ENCODE results near the gene ACOX2. TPM values are rescaled to one million over a fixed set of nuclear protein-coding genes. Genes with fewer than 3 reads are reported as not detected.

Gene ACOX2
- total RNA-seq, 1 experiment from 2014 or later: not detected

DNA sequence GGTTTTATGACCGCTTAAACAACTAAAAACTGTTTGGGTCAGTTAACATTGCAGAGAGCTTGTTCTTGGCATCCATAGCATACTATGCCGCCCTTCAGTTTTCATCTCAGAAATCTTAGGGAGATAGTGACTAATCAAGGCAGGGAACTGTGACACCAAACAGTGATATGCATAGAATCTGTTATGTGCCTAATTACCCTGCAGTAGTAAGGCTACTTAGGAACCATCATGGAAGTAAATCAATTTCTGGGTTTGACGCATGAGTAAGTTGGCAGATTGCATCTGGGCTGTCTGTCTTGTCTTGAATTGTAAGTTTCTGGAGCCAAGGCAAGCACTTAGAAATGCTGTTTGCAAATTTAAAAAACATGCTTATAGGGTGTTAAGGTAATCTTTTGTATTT lies 22.6 kb downstream of the ACOX2 start:
- DNase-seq (ENCODE audit: low spot score): no peak

DNA sequence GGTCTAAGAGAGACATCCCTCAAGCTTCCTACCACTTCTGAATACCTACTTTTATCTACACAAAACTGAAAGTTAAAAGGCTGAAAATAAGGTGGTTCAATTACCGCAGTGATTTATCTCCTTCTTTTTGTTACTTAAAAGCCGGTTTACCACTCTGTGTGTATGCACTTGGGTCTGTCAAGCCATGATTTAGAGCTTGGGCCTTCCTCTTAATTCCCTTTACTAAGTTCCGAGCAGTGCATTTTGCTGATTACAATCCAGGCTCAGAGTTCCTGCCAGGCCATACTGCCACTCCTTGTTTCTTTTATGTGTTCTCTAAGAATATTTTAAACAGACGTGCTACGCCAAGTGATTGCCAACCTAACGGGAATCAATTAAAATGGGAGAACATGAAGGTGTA lies 28.6 kb downstream of the ACOX2 start:
- no peak for DNase-seq (ENCODE audit: low spot score)

DNA sequence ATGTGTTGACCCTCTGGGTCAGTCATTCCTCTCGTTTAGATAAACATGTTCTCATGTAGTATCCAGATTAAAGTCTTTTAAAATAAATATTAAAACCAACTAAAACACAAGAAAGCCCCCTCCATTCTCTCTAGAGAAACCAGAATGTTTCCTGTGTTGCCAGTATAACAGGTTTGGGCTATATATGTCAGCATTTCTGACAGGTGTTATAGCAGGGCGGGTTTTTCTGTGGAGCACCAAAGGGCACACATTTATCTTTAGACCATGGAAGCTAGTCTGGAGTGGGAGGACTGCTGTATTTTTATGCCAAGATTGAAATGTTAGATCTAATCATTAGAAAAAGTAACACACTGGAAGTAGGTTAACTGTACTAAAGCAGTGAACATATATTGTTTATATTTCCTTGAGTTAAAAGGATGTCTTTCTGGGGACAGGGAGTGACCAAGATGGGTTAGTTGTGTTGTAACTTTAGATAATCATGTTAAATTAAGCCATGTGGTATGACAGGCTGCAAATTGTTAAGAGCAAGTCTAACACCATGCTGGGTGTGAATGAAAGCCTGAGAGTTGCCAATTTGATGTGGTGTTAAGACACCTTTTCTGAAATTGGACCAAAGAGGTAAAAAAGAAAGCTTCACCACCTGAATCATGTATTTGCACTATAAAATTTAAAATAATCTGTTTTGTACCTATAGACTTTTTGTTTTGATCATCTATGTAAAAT lies 29.5 kb downstream of the ACOX2 start:
- DNase-seq (ENCODE audit: low spot score): peak; percentile 5

DNA sequence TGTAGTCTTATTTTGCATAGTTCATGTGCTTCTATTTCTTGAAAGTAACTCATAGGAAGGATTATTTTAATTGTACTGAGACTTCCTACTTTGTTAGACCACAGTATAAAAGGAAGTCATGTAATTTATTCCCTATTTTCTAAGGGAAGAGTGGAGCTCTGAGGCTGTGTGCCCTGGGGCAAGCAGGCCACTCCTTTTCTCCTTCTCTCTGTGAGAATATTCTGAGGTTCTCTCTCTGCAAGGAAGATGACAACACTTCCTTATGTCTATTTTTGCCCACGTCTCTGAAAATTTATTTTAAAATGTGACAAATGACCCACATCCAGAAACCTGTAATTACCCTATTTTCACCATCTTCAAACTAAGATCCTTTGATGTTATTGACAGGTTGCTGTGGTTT lies 34.1 kb downstream of the ACOX2 start:
- DNase-seq (ENCODE audit: low spot score): no peak

DNA sequence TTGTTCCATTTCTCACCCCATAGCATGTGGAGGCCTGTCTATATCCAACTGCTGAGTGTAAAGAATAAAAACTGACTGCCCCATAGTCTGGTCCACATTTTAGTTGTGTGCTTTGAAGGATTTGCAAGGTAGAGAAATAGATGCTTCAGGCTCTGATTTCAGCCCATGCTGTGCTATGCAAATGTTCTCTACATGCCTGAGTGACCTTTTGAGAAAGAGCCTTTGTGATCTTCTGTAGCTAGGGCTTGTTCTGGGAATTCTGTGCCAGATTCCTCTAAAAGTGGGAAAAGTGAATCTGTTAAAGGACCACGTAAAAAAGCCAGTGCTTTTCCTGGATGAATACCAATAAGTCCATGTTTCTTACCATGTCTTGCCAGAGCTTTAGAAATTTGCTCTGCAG lies 39.9 kb downstream of the ACOX2 start:
- no peak for DNase-seq (ENCODE audit: low spot score)

DNA sequence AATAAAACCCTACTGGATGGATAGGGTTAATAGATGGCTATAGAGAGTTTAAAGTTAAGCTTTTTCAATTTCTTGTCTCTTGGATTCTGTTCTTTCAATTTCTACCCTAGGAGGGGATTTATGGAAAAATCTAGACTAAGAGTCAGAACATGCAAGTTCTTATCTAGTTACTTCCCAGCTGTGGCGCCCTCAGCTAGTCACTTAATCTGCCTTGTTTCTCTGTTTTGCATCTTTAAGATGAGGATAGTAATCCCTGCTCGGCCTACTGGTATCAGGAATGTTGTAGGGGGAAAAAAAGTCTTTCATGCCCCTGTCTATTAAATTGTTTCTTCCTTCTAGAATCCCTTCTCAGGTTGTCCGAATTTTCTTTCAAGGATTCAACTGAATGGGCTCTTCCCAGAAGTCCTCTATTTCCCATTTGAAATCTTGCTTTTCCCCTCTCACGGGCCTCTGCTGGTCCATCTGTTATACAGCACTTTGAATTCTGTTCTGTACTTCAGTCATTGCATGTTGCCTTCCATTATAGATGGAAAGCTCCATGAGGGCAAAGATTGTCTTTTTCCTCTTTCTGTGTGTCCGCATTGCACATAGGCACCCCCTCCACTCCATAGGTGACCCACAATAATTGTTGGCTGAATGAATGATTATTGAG lies 40.7 kb downstream of the ACOX2 start:
- DNase-seq (ENCODE audit: low spot score): no peak

DNA sequence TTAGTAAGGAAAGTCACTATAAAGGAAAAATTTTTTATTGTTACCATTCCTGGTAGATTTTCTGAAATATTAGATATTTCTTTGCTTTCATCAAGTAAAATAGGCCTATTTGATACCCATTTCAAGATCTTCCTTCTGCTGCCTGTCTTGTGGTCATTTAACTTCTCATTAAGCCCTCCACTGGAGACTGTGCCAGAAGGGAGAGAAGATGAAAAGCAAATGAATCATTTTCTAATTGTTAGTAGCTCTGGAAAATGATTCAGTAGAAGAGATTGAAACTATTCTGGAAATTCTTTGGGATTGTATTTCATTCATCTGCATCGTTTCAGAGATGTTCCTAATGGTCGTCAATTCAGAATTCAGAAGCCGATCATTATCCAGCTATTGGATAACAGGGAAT lies 41.9 kb downstream of the ACOX2 start:
- DNase-seq (ENCODE audit: low spot score): no peak

DNA sequence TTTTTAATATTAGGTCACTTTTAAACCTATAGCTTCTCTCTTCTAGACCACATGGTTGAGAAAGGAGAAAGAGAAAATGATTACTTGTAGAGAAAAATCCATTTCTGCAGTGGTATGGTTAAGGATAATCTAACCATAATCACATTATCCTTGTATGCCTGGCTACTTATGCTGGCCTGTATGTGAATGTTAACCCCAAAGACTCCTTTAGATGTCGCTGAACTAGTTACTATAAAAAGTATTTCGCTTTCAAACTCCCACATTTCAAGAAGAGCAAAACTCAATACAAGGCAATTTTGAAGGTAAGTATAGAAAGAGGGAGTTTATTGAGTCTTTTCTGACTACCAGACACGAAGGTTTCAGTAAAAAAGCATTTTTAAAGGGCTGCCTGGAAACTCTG lies 42.9 kb downstream of the ACOX2 start:
- no peak for DNase-seq (ENCODE audit: low spot score)

DNA sequence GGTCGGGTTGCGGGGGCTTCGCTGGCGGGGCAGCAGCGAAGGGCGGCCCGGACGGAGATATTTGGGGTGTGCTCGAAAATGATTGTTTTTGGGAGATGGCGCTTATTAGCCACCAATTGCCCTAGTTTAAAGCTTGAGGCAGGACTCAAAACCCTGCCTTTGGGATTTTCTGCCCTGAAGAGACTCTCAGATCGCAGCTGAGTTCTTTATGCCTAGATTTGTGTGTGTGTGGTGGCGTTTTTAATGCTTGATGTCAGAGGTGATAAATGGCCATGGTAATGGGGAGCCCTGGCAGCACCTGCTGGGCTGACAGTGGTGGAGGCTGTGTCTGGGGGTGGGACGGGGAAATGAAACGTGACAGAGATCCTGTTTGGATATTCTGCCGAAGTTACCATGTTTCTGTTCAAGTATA lies 44.5 kb downstream of the ACOX2 start:
- peak; percentile 14 for DNase-seq (ENCODE audit: low spot score)

DNA sequence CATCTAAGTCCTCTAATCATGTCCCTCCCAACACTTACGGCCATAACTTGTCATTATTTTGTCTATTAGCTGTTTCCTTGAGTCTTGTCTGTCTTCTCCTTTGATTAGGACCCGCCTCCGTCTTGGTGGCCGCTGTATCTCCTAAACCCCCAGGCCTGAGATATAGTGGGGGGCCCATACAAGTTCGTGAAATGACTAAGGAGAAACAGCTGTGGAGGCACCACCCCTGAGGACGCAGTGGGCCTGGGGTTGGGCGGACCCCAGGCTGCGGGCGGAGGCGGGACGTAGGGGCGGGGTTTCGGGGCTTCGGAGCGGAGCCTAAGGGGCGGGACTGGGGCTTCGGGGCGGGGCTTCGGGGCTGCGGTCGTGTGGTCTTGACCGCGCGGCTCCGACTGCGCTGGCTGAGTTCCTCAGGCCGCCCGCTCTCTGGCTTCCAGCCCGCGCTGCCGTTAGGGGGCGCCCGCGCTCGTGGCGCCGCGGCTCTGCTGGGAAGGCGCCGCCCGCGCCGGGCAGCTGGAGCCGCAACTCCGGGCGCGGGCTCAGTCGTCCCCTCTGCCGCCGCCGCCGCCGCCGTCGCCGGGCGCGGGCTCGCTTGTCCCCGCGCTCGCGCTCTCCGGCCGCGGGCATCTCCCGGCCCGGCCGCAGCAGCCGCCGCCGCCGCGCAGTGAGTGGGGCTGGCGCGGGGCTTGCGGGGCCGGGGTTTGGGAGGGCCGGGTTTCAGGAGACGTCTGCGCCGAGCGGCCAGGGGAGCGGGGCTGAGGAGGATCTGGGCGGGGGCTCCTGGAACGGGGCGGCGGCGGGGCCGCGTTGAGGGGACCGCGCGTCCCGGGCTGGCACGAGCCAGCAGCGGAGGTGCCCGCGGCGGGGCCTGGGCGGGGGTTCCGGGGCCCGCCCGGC lies 45.2 kb downstream of the ACOX2 start, which contains the start of gene KCTD6:
Gene KCTD6 (plus strand): TSS at position 591 of the 897 bp plus-strand sequence. CDS start 6,660 bp downstream, outside the sequence.
- DNase-seq (ENCODE audit: low spot score): peak; percentile 86

DNA sequence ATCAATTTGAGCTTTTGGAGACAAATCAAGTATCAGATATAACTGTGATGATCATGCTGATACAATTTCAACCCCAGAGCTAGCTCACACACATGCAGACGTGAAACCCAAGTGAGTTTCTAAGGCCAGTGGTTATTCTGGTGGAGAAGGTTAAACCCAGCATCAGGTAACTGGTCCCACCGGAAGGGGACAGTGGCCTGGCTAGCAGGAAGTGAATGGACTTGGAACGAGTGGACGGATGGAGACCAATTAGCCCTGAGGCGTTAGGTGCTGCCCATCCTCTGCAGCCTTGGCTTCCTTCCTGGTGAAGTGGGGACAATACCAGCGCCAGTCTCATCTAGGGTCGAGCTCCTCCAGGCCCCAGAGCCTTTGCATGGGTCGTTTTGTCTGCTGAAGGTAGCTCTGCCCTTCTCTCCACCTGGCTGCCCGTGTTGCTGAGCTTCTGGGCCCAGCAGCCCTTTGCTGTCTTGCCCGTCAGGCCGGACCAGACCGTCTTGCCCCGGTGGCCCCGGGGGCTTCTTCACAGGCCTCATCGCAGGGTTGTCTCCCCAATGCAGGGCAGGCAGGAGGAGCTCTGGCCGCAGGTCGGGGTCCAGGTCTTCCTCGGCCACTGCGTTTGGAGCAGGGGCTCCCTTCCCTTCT lies 46.0 kb downstream of the ACOX2 start:
- DNase-seq (ENCODE audit: low spot score): no peak

DNA sequence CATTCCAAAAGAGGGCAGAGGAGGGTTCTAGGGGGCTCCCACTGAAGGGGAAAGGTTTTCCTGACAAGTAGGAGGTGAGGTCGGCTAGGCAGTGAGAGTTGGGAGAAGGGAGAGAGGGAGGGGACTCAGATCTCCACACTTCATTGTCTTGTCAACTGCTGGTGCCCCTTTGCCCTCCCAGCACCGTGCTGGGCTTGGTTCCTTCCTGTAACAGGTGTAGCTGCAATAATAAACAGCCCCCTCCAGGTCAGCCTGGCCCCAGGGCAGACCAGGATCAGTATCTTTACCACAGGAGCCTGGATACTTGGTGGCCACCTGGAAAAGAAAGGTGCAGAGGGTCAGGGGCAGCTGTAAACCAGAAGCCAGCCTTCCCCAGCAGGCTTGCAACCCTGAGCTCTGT lies 48.0 kb downstream of the ACOX2 start:
- no peak for DNase-seq (ENCODE audit: low spot score)

DNA sequence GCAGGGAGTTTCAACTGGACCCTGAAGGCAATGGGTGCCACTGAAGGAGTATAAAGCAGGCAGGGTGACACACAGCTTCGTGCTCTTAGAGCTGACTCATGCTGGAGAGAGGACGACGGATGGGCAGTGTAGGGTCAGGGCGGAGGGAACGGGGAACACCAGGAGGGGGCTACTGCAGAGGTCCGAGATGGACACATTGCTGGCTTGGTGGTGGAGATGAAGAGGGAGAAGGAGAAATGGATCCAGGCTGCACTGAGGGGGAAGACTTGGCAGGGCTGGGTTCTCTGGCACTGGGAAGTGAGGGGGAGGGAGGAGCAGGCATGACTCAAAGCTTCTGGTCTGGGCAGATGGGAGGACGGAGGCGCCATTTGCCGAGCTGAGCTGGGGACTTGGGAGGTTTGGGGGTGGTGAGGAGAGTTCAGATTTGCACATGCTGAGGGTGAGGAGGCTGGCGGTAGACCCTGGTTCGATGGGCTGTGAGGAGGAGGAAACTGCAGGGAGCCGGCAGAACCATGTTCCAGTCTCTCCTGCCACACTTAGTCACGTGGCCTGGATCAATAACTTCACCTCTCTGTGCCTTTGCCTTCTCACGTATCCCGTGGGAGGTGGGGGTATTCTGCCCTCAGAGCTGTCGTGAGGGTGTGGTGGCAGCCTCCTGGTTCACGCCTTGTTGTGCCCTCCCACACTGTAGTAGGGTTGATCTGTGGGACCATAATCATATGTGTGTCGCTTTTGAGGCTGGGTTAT lies 49.7 kb downstream of the ACOX2 start:
- no peak for DNase-seq (ENCODE audit: low spot score)

DNA sequence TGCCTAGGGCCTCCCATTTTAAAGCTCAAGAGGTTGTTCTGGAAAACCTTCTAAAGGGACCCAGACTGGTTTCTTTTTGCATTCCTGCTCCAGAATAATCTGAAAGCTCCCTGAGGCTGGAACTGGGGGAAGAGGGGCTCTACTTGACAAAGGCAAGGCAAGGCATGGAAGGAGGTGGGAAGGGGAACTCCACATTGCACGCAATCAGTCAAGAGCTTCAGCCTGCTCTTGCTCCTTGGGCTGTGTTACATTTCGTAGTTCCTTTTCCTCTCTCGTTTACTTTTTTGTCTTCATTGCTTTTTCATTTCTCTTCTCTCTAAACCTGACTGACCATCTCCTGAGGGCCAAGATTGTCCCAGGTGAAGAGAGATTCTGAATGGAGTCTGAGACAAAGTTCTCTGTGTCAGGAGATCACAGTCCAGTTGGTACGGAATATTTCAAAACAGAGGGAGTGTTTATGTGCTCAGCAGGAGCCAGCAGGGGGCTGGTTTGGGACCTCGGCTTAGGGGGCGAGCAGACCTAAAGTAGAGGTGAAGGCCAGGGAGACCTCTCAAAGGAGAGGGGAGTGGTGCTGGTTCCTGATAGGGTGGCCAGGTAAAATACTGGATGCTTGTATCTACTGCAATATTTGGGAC lies 51.1 kb downstream of the ACOX2 start:
- DNase-seq (ENCODE audit: low spot score): no peak

DNA sequence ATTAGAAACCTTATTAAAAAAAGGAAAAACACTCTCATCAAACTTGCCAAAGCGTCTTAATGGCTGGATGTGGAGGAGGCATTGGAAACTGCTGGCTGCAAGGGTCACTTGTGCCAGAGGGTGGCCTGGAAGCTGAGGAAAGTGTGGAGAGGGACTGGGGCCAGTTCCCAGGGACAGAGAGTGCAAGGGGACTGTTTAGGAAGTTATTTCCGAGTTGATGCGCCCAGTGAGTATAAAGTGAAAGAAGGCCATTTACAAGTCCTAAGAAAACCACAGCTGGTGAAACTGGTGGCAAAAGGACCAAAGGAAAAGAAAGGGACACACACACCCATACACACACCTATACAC lies 52.3 kb downstream of the ACOX2 start:
- DNase-seq (ENCODE audit: low spot score): no peak

DNA sequence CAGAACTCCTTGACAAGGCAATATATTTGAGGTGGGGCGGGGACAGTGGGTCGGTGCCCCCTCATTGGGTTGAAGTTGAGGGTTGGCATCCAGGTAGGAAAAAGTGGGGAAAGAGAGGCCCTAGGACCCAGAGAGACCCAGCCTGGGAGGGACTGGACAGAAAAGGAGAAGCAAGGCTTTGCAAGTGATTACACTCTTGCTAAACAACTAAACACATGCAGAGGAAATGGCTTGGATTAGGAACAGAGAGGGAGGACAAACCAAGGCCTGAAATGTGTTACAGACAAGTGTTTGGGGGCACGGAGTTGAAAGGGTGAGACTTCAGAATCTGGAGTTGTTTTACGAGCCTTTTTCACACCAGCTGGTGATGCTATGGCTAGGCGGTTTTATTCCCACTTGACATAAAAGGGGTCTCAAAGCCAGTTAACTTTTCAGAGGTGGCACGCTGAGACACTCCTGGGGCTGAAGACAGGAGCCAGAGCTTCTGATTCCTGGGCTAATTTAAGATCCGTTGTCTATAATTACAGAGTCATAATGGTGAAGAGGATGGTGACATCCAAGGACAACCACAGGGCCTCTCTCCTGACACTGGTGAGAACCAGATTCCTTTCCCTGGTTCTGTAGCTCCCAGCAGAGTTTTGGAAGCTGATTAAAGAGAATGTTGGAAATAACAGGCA lies 52.8 kb downstream of the ACOX2 start:
- no peak for DNase-seq (ENCODE audit: low spot score)

DNA sequence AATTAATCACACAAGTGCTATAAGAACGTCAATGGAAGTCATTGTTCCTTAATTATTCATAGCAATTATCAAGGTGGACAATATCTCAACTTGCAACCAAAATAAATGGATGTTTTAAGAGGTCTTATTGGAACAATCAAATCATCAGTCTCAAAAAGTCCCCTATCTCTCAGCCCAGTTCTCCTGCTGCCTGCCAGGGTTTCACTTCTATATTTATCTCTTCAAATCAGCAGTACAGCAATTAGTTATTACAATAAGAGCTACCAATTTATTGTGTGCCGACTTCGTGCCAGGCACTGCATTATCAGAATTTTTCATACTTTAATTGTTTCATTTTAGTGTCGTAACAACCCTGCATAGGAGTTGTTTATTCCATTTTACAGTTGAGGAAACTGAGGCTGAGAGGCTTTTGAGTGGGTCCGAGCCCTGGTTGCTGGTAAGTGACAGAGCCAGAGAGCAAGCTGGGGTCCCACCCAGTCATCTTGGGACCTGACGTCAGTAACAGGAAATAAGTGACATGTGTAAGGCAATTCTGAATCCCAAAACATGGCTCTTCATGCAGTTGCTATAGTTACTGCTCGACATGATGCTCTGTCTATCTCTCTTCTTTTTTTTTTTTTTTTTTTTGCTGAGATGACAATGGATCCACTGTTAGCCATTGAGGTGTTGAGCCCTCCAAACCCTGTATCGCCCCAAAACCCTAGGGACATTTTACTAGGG lies 53.9 kb downstream of the ACOX2 start:
- DNase-seq (ENCODE audit: low spot score): no peak

DNA sequence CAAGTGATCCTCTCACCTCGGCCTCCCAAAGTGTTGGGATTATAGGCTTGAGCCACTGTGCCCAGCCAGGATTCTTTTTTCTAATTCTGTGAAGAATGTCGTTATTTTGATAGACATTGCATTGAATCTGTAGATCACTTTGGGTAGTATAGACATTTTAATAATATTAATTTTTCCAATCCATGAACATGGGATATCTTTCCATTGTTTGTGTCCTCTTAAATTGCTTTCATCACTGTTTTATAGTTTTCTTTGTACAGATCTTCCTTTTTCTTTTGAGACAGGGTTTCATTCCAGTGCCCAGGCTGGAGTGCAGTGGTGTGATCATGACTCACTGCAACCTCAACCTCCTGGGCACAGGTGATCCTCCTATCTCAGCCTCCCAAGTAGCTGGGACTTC lies 56.7 kb downstream of the ACOX2 start:
- DNase-seq (ENCODE audit: low spot score): no peak

DNA sequence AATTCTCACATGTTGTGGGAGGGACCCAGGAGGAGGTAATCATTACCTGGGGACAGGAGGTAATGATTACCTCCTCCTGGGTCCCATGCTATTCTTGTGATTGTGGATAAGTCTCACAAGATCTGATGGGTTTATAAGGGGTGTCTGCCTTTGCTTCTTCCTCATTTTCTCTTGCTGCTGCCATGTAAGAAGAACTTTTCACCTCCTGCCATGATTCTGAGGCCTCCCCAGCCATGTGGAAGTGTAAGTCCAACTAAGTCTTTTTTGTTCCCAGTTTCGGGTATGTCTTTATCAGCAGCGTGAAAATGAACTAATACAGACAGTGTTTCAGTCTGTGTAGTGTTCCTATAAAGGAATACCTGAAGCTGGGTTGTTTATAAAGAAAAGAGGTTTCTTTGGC lies 58.2 kb downstream of the ACOX2 start:
- no peak for DNase-seq (ENCODE audit: low spot score)
